ENCODE results near the gene SLC25A29.

Gene SLC25A29

DNA sequence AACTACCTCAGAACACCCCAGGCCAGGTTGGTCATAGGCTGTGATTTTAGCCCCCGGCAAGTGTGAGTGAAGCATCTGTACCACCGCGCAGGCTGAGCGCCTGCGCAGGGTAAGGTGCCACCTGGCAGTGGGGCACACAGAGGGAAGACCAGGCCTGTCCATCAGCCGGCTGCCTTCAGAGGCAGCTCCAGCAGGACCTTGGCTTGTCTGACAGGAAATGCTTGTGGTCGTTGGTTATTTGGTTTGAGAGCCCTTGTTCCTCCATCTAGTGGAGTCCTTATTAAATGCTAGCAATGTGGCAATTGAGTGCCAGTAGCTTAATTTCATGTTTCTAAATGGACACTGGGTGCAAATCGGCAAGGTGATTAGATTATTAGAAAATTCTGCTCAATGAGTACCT is 27.5 kb downstream of the SLC25A29 start:
- Histone ChIP-seq H3K4me3 (ENCODE audit: low read depth, low read length) (no peak overlapping the region), H3K27me3 (ENCODE audit: insufficient read depth, low read depth, severe bottlenecking) (no peaks in the 10 kb centered on the region), H3K36me3 (peaks cover 50% of the 10 kb centered on the region), H3K9me3 (ENCODE audit: severe bottlenecking) (no peaks in the 10 kb centered on the region), H3K27ac (no peak overlapping the region)
- DNase-seq: no peak
- TF ChIP-seq CTCF (IDR thresholded peaks at IDR 0.05; ENCODE audit: low read depth, low read length): no peak

DNA sequence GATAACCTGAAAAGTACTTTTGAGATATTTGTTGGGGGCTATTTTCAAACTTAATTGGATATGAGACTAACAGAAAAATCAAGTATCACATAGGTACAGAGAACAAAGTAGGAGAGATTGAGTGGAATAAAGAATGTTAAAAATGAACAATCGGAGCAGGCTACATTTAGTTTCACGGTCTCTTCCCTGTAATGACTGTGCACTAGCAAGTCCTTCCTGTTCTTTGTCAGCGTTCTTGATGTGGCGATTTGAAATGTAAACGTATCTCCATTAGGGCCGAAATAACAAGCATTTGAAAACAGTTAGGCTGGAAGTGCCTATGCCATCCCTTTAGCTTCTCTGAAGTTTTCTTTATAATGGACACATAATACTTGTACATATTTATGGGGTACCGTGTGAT is 31.0 kb downstream of the SLC25A29 start:
- no peak overlapping the region for H3K4me3 ChIP-seq (ENCODE audit: low read depth, low read length)
- no peak for TF ChIP-seq CTCF (IDR thresholded peaks at IDR 0.05; ENCODE audit: low read depth, low read length)
- H3K9me3 ChIP-seq (ENCODE audit: severe bottlenecking): no peaks in the 10 kb centered on the region
- H3K27me3 ChIP-seq (ENCODE audit: insufficient read depth, low read depth, severe bottlenecking): no peaks in the 10 kb centered on the region
- peaks cover 54% of the 10 kb centered on the region for H3K36me3 ChIP-seq
- DNase-seq: no peak
- no peak overlapping the region for H3K27ac ChIP-seq

DNA sequence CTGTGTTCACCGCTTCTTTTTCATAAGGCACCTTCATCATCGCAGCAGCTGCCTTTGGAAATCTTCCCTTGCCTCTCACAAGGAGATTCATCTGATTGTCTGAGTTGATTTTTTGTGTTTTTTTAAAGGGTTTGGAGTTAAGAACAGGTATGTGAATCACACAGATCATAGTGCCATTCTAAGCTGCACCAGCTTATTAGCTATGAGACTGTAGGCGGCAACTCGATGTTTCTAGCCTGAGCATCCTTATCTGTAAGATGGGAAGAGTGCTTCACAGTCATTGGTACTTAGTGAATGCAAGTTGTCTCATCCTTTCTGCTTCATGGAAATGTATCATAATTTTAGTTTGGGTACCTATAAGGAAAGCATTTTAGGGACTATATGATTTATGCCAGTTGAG is 32.0 kb downstream of the SLC25A29 start:
- Histone ChIP-seq H3K9me3 (ENCODE audit: severe bottlenecking) (no peaks in the 10 kb centered on the region), H3K27me3 (ENCODE audit: insufficient read depth, low read depth, severe bottlenecking) (no peaks in the 10 kb centered on the region), H3K4me3 (ENCODE audit: low read depth, low read length) (no peak overlapping the region), H3K27ac (no peak overlapping the region), H3K36me3 (peaks cover 58% of the 10 kb centered on the region)
- no peak for DNase-seq
- no peak for TF ChIP-seq CTCF (IDR thresholded peaks at IDR 0.05; ENCODE audit: low read depth, low read length)

- Histone ChIP-seq H3K9me3 (ENCODE audit: severe bottlenecking) (no peaks in the 10 kb centered on the region), H3K36me3 (peaks cover 59% of the 10 kb centered on the region), H3K4me3 (ENCODE audit: low read depth, low read length) (no peak overlapping the region), H3K27ac (no peak overlapping the region), H3K27me3 (ENCODE audit: insufficient read depth, low read depth, severe bottlenecking) (no peaks in the 10 kb centered on the region)
- no peak for DNase-seq
- TF ChIP-seq CTCF (IDR thresholded peaks at IDR 0.05; ENCODE audit: low read depth, low read length): peak; percentile 18; the same call in 1 of the 2 replicates
Observed at GRCh38 chr14:100271247-100271939, 34.9 kb downstream of the SLC25A29 start.

- no peak for TF ChIP-seq CTCF (IDR thresholded peaks at IDR 0.05; ENCODE audit: low read depth, low read length)
- no peak overlapping the region for H3K4me3 ChIP-seq (ENCODE audit: low read depth, low read length)
- no peak for DNase-seq
- no peaks in the 10 kb centered on the region for H3K9me3 ChIP-seq (ENCODE audit: severe bottlenecking)
- H3K36me3 ChIP-seq: peaks cover 54% of the 10 kb centered on the region
- no peaks in the 10 kb centered on the region for H3K27me3 ChIP-seq (ENCODE audit: insufficient read depth, low read depth, severe bottlenecking)
- H3K27ac ChIP-seq: no peak overlapping the region
Observed at GRCh38 chr14:100268591-100269207, 37.5 kb downstream of the SLC25A29 start.
